ENCODE measurements around the gene SHISA8.

SHISA8 gene

GRCh38 chr22:41883400-41883799 is 31.5 kb downstream of the SHISA8 start:
- no peak overlapping the region for H3K4me2 ChIP-seq (ENCODE audit: insufficient read depth, low read length)
- H4K20me1 ChIP-seq (ENCODE audit: insufficient read depth, low read length): peaks cover 19% of the 10 kb centered on the region; the same call in 1 of the 2 replicates
- peaks cover 3% of the 10 kb centered on the region; the same call in 1 of the 2 replicates for H3K79me2 ChIP-seq (ENCODE audit: insufficient read depth, low read length)
- H3K27ac ChIP-seq (ENCODE audit: low read length): no peak overlapping the region
- H3K9ac ChIP-seq (ENCODE audit: low read depth, low read length): no peak overlapping the region
- H2AFZ ChIP-seq (ENCODE audit: low read depth, low read length): no peak overlapping the region
- H3K4me3 ChIP-seq (ENCODE audit: low read depth in 1 of 2, low read length in 2 of 2): no peak overlapping the region
- DNase-seq (no peak), ATAC-seq (ENCODE audit: insufficient read depth, low read depth) (no peak)
- H3K4me1 ChIP-seq (ENCODE audit: insufficient read depth, low read length): no peaks in the 10 kb centered on the region
- no peaks in the 10 kb centered on the region for H3K27me3 ChIP-seq (ENCODE audit: insufficient read depth, low read length, poor library complexity)
- peaks cover 100% of the 10 kb centered on the region for H3K36me3 ChIP-seq (ENCODE audit: insufficient read depth, low read length)
- H3K9me3 ChIP-seq (ENCODE audit: insufficient read depth, low read length, severe bottlenecking): no peaks in the 10 kb centered on the region
- no peak for TF ChIP-seq EZH2 (IDR thresholded peaks at IDR 0.05; ENCODE audit: borderline replicate concordance, low read depth, low read length, severe bottlenecking)
- TF ChIP-seq CTCF (IDR thresholded peaks at IDR 0.05; ENCODE audit: borderline replicate concordance, extremely low read depth, low read length, poor library complexity, severe bottlenecking): no peak

DNA sequence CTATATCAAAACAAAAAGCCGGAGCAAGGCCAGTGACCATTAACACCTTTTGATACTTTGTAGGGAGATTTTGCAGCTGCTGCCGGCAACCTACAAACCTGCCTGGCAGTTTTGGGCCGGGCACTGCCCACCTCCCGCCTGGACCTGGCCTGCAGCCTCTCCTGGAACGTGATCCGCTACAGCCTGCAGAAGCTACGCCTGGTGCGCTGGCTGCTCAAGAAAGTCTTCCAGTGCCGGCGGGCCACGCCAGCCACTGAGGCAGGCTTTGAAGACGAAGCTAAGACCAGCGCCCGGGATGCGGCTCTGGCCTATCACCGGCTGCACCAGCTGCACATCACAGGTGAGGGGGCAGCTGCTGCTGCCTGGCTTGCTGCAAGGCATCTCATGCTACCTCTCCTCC is 34.2 kb downstream of the SHISA8 start:
- TF ChIP-seq EZH2 (IDR thresholded peaks at IDR 0.05; ENCODE audit: borderline replicate concordance, low read depth, low read length, severe bottlenecking) (no peak), CTCF (IDR thresholded peaks at IDR 0.05; ENCODE audit: borderline replicate concordance, extremely low read depth, low read length, poor library complexity, severe bottlenecking) (no peak)
- H3K4me1 ChIP-seq (ENCODE audit: insufficient read depth, low read length): no peaks in the 10 kb centered on the region
- H3K27ac ChIP-seq (ENCODE audit: low read length): no peak overlapping the region
- H3K9me3 ChIP-seq (ENCODE audit: insufficient read depth, low read length, severe bottlenecking): no peaks in the 10 kb centered on the region
- peaks cover 100% of the 10 kb centered on the region for H3K36me3 ChIP-seq (ENCODE audit: insufficient read depth, low read length)
- H3K79me2 ChIP-seq (ENCODE audit: insufficient read depth, low read length): peaks cover 7% of the 10 kb centered on the region
- H4K20me1 ChIP-seq (ENCODE audit: insufficient read depth, low read length): peaks cover 28% of the 10 kb centered on the region
- no peak overlapping the region for H2AFZ ChIP-seq (ENCODE audit: low read depth, low read length)
- H3K4me2 ChIP-seq (ENCODE audit: insufficient read depth, low read length): no peak overlapping the region
- no peak overlapping the region for H3K9ac ChIP-seq (ENCODE audit: low read depth, low read length)
- no peak for DNase-seq
- no peak overlapping the region for H3K4me3 ChIP-seq (ENCODE audit: low read depth in 1 of 2, low read length in 2 of 2)
- no peaks in the 10 kb centered on the region for H3K27me3 ChIP-seq (ENCODE audit: insufficient read depth, low read length, poor library complexity)
- ATAC-seq (ENCODE audit: insufficient read depth, low read depth): no peak

DNA sequence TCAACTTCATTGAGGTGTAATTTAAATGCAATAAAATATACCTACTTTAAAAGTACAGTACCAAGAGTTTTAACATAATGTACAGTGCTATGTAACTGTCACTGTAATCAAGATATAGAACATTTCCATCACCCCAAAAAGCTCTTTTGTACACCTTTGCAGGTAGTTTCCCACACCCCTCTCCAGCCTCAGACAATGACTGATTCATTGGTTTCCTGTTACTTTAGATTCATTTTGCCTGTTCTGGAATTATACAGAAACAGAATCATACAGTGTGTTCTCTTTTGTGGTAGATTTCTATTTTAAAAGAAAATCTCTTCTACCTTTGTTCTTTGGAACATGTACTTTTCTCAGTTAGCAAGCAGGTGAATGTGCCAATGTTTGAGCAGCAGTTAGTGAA is 38.2 kb downstream of the SHISA8 start:
- H3K27me3 ChIP-seq (ENCODE audit: insufficient read depth, low read length, poor library complexity): no peaks in the 10 kb centered on the region
- no peak for ATAC-seq (ENCODE audit: insufficient read depth, low read depth)
- no peak overlapping the region for H3K4me2 ChIP-seq (ENCODE audit: insufficient read depth, low read length)
- no peaks in the 10 kb centered on the region for H3K4me1 ChIP-seq (ENCODE audit: insufficient read depth, low read length)
- TF ChIP-seq EZH2 (IDR thresholded peaks at IDR 0.05; ENCODE audit: borderline replicate concordance, low read depth, low read length, severe bottlenecking): no peak
- TF ChIP-seq CTCF (IDR thresholded peaks at IDR 0.05; ENCODE audit: borderline replicate concordance, extremely low read depth, low read length, poor library complexity, severe bottlenecking): no peak
- H3K9me3 ChIP-seq (ENCODE audit: insufficient read depth, low read length, severe bottlenecking): no peaks in the 10 kb centered on the region
- H3K9ac ChIP-seq (ENCODE audit: low read depth, low read length): no peak overlapping the region
- peaks cover 97% of the 10 kb centered on the region for H3K36me3 ChIP-seq (ENCODE audit: insufficient read depth, low read length)
- H3K79me2 ChIP-seq (ENCODE audit: insufficient read depth, low read length): peaks cover 12% of the 10 kb centered on the region
- no peak overlapping the region for H2AFZ ChIP-seq (ENCODE audit: low read depth, low read length)
- no peak overlapping the region for H3K27ac ChIP-seq (ENCODE audit: low read length)
- H3K4me3 ChIP-seq (ENCODE audit: low read depth in 1 of 2, low read length in 2 of 2): no peak overlapping the region
- DNase-seq: no peak
- peaks cover 21% of the 10 kb centered on the region for H4K20me1 ChIP-seq (ENCODE audit: insufficient read depth, low read length)

DNA sequence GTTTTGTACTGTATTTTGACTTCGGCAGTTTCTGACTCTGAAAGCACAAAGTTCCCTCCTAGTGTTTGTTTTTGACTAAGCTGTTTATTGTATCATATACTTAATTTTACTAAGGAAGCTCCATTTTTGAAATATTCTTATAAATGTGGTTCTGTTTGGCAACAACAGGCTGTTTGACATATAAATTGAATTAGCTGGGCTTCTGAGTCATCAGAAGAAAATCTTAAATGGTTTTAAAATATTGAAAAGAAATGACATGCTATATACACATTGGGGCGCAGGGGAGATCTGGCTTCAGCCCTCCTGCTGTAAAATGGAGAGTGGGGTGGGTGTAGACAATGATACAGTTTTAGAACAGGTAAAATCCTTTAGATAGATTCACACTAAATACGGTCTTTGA is 38.6 kb downstream of the SHISA8 start:
- Histone ChIP-seq H3K27me3 (ENCODE audit: insufficient read depth, low read length, poor library complexity) (no peaks in the 10 kb centered on the region), H2AFZ (ENCODE audit: low read depth, low read length) (no peak overlapping the region), H3K4me3 (ENCODE audit: low read depth in 1 of 2, low read length in 2 of 2) (no peak overlapping the region), H3K9me3 (ENCODE audit: insufficient read depth, low read length, severe bottlenecking) (no peaks in the 10 kb centered on the region), H3K4me2 (ENCODE audit: insufficient read depth, low read length) (no peak overlapping the region), H3K79me2 (ENCODE audit: insufficient read depth, low read length) (peaks cover 13% of the 10 kb centered on the region), H4K20me1 (ENCODE audit: insufficient read depth, low read length) (peaks cover 22% of the 10 kb centered on the region), H3K4me1 (ENCODE audit: insufficient read depth, low read length) (no peaks in the 10 kb centered on the region), H3K9ac (ENCODE audit: low read depth, low read length) (no peak overlapping the region), H3K36me3 (ENCODE audit: insufficient read depth, low read length) (peaks cover 97% of the 10 kb centered on the region), H3K27ac (ENCODE audit: low read length) (no peak overlapping the region)
- no peak for ATAC-seq (ENCODE audit: insufficient read depth, low read depth)
- DNase-seq: no peak
- no peak for TF ChIP-seq EZH2 (IDR thresholded peaks at IDR 0.05; ENCODE audit: borderline replicate concordance, low read depth, low read length, severe bottlenecking)
- no peak for TF ChIP-seq CTCF (IDR thresholded peaks at IDR 0.05; ENCODE audit: borderline replicate concordance, extremely low read depth, low read length, poor library complexity, severe bottlenecking)

Data from DND-41 (cell line).